GM19397 (cell line): ENCODE results near the gene ZNF532.
"Not testable (repeated sequence)": the region's sequence is repeated elsewhere in the genome, so short reads cannot be mapped to it uniquely, and the experiment has no call there.

Source experiments
- ATAC-seq: cut with Tn5 transposase; IDR thresholded peaks from one replicate; pipeline ENCODE4 v1.9.1; 2021; ENCODE audit warnings: mild to moderate bottlenecking, moderate library complexity; ENCODE audit not compliant: unreplicated experiment

The ZNF532 gene, protein sequence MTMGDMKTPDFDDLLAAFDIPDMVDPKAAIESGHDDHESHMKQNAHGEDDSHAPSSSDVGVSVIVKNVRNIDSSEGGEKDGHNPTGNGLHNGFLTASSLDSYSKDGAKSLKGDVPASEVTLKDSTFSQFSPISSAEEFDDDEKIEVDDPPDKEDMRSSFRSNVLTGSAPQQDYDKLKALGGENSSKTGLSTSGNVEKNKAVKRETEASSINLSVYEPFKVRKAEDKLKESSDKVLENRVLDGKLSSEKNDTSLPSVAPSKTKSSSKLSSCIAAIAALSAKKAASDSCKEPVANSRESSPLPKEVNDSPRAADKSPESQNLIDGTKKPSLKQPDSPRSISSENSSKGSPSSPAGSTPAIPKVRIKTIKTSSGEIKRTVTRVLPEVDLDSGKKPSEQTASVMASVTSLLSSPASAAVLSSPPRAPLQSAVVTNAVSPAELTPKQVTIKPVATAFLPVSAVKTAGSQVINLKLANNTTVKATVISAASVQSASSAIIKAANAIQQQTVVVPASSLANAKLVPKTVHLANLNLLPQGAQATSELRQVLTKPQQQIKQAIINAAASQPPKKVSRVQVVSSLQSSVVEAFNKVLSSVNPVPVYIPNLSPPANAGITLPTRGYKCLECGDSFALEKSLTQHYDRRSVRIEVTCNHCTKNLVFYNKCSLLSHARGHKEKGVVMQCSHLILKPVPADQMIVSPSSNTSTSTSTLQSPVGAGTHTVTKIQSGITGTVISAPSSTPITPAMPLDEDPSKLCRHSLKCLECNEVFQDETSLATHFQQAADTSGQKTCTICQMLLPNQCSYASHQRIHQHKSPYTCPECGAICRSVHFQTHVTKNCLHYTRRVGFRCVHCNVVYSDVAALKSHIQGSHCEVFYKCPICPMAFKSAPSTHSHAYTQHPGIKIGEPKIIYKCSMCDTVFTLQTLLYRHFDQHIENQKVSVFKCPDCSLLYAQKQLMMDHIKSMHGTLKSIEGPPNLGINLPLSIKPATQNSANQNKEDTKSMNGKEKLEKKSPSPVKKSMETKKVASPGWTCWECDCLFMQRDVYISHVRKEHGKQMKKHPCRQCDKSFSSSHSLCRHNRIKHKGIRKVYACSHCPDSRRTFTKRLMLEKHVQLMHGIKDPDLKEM (N-terminal part only)

DNA sequence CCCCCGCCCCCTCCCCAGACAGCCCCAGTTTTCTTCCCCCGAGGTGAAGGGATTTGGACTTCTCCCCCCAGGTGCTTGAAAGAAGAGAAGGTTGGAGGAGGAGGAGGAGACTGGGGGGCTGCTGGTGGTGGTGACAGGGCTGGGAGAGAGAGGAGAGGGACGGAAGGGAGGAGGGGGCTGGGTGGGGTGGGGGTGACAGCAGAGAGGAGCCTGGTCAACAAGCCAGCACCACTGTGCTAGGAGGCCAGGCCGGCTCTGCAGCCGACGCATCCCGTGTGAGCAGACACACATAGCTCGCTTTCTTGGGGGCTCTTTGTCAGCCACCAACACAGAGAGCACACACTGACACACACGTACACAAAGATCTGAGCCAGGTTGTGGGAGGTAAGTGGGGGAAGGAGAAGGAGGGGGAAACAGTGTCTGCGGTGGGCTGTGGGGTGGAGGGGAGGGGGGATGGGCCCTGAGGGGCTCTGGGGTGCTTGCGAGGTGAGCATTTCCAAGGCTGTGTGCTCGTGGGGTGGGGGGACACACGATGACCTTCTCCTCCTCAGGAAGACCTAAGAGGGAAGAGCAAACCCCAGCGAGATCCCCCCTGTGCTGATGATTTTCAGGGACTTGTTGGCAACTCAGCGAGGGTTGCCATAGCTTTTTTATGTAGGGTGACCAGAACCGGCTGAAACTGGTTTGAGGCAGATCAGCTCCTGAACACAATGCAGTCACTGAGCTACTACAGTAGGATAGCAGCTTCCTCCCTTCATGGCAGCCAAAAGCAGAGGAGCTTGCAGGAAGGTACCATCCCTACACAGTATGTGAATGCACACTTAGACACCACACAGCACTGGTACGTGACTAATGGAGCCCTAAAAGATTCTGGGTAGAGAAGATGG lies at the start of gene ZNF532:
ZNF532 (plus strand) TSS at position 732 of the 887 bp plus-strand sequence. CDS start 53,411 bp downstream, outside the sequence.
- no peak for ATAC-seq

DNA sequence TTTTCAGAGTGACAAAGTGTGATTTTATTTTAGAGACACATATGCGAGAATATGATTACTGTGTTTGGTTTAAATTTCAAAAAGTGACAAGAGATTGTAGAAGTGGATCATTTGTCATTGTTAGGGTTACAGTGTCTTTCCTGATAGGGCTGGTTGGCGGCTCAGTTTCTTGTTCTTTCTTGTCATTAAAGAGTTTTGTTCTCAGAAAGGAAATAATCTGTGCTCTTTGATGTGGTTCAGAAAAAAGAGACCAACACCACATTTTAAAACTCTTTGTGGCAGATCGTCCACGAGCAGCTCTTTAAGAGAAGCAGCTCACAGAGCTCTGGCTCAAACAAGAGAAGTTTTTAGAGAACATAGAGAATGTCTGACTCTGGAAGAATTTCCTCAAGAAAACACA lies 45.6 kb upstream of the ZNF532 start:
- no peak for ATAC-seq

DNA sequence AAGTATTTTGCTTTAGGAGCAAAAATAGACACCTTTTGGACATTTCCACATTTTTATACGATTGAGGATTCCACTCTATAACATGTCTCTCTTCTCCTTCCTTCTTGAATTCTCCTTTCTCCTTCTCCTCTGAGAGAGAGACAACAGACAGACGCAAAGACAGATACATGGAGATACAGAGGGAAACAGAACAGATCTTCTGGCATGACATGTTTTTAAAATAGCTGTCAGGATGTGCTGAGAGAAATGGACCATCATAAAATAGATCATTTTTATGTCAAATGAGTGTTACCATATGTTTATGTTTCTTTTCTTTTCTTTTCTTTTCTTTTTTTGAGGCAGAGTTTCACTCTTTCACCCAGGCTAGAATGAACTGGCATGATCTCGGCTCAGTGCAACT lies 44.4 kb upstream of the ZNF532 start:
- no peak for ATAC-seq

DNA sequence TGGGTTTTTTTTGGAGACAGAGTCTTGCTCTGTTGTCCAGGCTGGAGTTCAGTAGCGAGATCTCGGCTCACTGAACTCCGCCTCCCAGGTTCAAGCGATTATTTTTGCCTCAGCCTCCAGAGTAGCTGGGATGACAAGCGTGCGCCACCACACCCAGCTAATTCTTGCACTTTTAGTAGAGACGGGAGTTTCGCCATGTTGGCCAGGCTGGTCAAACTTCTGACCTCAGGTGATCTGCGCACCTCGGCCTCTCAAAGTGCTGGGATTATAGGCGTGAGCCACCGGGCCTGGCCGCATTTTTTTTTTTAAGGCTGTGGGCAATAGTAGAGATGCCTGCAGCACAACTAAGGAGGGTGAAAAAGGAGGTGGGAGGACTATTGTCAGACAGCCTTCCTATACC lies 41.7 kb upstream of the ZNF532 start:
- ATAC-seq = no peak

DNA sequence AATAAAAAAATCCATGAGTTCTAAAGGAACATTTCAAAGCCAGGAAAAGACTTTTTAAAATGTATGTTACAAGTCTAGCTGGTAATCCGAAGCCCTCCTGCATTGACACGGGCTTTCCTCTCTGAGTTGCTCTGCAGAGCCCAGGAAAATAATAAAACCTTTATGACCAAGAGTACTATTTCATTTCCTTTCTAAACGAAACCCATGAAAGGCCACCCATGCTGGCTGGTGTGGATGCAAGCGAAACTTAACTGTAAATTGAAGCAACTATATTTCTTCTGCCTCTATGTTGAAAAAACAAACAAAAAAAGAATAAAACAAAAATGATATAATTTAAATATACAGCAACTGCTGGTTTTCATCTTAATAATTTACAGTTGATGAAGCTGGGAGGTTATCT lies 41.3 kb upstream of the ZNF532 start:
- ATAC-seq = no peak

DNA sequence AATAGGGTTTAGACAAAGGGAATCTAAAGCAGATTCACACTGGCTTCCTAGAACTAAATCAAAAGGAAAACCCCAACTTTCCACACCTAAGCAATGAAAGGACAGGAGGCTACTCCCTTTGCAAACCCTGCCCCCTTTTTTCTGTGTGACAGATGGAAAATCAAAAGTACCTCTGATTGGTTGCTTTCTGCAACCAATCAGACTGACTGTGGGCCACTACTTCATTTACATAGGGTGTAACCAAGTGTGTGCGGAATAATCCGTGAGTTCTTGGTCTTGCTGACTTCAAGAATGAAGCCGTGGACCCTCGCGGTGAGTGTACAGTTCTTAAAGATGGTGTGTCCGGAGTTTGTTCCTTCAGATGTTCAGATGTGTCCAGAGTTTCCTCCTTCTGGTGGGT lies 37.8 kb upstream of the ZNF532 start:
- ATAC-seq = not testable (repeated sequence)

DNA sequence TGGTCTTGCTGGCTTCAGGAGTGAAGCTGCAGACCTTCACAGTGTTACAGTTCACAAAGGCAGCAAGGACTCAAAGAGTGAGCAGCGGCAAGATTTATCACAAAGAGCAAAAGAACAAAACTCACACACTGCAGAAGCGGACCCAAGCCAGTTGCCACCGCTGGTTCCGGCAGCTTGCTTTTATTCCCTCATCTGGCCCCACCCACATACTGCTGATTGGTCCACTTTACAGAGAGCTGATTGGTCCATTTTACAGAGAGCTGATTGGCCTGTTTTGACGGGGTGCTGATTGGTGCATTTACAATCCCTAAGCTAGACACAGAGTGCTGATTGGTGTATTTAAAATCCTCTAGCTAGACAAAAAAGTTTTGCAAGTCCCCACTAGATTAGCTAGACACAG lies 37.2 kb upstream of the ZNF532 start:
- no peak for ATAC-seq

DNA sequence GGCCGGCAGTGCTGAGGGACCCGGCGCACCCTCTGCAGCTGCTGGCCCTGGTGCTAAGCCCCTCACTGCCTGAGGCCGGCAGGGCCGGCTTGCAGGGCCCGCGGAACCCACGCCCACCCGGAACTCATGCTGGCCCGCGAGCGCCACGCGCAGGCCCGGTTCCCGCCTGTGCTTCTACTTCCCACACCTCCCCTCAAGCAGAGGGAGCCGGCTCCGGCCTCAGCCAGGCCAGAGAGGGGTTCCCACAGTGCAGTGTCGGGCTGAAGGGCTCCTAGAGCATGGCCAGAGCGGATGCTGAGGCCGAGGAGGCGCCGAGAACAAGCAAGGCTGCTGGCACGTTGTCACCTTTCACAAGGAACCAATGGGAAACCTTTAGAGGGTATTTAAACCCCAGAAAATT lies 36.8 kb upstream of the ZNF532 start:
- ATAC-seq = no peak

DNA sequence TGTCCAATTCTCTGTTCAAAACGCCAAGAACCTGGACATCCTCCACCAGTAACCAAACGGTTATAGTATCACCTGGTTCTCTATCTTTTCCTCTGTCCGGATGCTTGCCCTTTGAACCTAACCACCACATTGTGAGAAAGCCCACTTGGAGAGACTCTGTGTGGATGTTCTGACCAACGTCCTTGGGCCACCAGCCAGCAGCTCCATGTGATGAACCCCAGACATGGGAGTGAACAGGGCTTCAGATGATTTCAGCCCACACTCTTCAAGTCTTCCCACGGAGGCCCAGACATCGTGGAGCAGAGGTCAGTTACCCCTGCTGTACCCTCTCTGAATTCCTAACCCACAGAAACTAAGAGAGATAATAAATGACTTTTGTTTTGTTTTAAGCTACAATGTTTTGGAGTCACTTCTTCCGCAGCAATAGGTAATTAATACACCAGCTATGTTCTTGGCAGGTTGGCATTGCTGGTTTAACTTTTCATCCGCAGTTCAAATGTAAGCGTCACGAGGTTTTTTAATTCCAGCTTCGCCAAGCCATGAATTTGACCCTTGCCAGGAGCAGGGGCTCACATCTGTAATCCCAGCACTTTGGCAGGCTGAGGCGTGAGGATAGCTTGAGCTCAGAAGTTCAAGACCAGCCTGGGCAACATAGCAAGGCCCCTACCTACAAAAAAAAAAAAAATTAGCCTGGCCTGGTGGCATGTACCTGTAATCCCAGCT lies 36.1 kb upstream of the ZNF532 start:
- no peak for ATAC-seq

DNA sequence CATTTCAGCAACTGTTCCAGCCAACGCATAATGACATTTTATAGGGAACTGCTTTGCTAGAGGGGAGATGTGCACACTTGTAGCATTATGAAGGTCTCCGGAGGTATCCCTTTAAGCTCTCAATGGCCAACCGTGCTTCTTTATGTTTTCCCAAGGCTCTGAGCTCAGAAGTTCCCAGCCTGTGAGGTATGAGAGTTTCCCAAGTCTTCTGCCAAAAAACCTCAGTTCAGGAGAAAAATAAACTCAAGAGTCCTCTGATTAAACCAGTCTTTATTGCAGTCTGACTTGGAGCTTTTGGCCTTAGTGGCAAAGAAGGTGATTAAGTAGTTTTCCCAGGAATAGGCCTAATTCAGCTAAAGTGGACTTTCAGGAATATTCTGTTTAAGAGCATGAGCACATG lies 35.4 kb upstream of the ZNF532 start:
- no peak for ATAC-seq

DNA sequence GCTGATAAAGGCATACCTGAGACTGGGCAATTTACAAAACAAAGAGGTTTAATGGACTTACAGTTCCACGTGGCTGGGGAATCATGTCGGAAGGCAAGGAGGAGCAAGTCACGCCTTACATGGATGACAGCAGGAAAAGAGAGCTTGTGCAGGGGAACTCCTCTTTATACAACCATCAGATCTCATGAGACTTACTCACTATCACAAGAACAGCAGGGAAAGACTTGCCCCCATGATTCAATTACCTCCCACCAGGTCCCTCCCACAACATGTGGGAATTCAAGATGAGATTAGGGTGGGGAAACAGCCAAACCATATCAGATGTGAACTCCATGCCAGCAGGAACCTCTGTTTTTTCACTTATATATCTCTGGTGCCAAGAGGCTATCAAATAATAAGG lies 34.8 kb upstream of the ZNF532 start:
- not testable (repeated sequence) for ATAC-seq

DNA sequence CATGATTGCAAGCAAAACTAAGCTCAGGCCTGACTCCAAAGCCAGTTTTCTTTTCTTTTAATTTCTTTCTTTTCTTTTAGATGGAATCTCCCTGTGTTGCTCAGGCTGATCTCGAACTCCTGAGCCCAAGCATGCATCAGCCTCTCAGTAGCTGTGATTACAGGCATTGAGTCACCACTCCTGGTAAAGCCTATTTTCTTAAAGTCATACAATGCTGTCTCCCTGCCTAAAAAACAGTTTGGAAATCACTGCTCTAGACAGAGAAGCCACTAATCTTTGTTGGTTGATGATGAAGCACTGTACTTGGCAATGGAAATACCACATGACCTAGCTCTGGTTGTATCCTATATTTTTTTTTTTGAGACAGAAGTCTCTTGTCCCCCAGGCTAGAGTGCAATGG lies 33.1 kb upstream of the ZNF532 start:
- no peak for ATAC-seq

DNA sequence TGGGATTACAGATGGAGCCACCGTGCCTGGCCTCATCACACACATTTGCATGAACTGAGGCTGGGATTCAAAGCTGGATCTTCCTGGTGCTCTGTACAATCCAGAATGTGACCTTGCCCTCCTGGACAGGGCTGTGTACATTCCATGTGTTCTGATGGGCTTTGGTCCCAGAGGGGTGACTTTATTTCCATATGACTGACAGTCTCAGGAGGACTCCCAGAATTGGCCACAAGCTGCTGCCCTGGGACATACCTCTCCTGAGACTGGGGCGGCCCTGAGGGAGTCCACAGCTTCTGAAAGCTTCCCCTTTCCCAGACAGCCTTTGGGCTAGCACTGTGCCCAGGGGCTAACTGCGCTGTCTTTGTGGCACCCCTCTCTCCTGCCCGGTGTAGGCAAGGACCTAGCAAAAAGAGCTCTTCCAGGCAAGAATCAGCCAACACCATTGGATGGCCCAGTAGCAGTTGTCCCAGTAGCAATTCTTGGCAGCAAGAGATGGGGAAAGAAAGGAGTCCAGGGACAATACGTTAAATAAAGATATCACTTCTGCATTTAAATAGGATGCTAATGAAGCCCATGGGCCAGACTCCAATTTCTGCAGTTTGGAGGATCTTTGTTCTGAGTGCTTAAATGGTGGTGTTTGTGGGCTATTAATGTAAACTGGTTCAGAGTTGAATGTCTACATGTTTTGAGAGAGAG lies 26.4 kb upstream of the ZNF532 start:
- no peak for ATAC-seq

DNA sequence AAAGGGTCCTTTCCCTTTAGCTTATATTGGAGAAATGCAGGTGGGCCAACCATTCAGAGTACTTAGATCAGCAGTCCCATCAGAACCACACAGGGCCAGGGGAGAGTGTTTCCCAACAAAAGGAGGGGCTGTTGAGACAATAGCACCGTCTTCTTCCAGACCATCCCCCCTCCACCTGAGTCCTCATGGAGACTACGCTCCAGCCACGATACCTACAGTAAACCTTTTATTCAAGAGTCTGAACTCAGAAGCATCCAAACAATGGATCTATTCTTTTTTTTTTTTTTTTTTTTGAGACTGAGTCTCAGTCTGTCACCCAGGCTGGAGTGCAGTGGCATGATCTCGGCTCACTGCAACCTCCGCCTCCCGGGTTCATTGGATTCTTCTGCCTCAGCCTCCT lies 25.7 kb upstream of the ZNF532 start:
- ATAC-seq = no peak

DNA sequence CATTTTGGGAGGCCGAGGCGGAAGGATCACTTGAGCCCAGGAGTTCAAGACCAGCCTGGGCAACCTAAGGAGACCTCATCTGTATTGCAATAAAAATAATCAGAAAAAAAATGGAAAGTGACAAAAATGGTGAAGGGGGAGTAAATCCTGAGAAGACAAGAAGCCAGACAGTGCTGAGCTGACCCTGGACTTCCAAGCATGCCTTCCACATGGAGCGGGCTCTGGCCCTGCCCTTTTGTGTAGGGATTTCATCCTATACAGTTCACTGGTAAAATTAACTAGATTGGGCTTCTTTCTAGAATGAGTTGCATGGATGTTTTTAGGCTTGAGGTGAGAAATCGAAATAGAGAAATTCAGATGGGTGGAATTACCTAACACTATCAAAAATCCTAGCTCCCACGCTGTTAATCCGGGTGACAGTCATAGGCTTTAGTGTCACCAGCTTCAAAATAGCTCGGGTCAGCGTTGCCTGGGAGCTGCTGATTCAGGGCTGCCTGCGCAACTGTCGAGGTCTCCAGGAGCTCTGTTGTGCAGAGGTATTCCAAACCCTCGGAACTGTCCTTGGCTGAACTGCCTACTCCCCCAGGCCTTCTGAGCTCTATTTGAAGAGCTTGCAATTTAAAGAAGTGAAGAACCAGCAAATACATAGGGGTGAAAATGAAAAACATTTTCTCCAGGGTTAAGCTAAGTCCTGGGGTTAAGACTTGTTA lies 21.5 kb upstream of the ZNF532 start:
- no peak for ATAC-seq

DNA sequence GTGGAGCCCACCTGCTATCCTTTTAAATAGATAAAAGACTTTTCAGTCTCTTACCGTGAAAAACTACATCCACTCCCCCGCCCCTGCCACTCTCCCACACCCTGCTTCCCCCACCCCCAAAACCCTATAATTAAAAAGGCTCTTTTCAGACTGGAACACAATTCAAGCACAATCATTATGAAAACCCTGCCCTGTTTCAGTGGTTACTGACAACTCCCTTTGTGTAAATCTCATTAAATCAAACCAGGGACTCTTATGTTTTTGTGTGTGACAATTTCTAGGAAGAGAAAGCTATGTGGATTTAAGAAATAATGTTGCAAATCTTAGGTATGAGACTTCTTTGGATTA lies 21.0 kb upstream of the ZNF532 start:
- no peak for ATAC-seq

DNA sequence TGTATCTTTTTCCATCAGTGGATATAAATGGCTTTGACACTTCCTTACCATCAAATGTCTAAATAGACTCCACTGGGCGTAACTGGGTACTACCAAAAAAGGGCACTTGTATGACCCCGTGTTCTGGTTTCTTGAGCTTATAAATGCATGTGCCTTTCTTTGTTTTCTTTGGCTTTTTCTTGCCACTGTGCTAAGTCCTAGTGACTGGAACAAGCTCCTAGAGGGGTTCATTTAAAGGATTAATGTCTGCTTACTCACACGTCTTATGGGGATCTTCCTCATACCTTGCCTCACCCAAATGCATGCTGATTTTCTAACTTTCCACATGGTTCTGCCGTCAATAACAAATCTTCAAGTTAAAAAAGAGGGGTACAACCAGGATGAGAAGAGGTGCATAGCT lies 19.8 kb upstream of the ZNF532 start:
- no peak for ATAC-seq

DNA sequence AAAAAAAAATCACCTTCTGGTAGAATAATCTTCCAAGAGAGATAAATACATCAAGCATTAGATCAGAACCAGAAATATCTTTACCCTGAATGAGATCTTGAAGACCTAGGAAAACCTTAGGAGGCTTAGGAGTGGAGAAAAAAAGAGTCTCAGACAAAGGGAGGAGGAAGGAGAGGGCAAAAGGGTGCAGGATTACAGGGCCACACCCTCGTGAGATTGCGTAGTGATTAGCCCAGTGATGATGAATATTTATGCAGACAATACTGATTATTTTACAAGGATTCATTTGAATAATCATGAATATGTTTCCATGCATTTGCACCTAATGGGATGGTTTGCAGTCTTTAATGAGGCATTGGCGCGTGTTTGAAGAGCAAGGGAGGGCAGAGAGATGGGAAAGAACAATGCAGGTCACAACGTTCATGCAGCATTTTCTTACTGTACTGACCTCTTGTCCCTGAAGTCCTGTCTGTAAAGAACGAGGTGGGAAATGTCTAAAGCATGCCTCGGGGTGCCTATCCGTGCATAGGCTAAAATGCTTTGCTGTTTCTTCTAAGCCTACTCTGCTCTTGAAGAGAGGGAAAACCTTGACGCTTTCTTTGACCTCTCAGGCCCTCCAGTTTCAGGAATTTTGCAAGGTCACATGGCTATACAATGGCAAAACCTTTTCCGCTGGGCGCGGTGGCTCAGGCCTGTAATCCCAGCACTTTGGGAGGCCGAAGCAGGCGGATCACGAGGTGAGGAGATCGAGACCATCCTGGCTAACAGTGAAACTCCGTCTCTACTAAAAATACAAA lies 18.6 kb upstream of the ZNF532 start:
- ATAC-seq = no peak
